G401.6 (cell line): Measurements from ENCODE around the gene ZNF423.
"Not testable (repeated sequence)": the region's sequence is repeated elsewhere in the genome, so short reads cannot be mapped to it uniquely, and the experiment has no call there.

Experiments used
- FAIRE-seq: peaks from 2 replicates; lab custom pipeline; 2012; peaks lifted over from hg19 to GRCh38; lab: Jason Lieb, UNC

ZNF423 gene

DNA sequence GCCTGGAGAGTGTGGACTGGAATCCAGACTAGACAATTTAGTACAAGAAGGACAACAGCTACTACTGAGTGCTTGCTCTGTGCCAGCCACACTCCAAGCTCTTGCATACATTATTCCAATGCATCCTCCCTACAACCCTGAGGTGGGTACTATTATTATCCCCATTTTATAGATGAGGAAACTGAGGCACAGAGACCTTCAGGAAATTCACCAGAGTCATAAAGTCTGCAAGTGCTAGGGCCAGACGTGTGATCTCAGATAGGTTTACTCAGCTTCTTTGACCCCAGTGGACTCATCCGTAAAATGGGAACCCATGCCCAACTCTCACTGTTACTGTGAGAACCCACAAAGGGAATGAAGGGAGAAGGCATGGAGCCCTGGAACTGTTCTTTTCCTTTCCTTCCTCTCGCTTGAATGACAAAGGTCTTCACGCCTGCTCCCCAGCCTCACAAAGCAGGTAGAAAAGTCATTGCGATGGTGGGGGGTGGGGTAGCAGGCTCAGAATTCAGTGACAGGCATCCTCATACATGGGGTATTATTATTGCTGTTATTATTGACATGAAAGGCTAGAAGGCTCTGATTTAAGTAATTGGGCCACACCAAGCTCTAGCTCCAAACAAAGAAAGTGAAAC lies 160.0 kb downstream of the ZNF423 start:
- FAIRE-seq, result no peak

DNA sequence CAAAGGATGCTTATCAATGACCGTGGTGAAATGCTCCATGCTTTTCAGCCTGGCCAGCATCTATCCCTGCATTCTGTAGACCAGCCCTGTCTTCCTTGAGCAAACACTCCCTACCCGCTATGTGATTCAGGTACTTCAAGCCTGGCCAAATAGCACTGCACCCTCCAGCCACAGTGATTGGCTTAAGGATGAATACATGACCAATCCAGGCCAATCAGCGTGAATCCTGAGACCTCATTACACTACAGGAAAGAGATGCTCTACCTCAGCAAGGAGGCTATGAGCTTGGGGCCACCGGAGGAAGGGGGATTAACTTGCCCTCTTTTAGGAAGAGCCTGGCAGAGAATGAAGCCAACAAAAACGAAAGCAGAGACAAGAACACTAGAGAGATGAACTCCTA lies 162.5 kb downstream of the ZNF423 start:
- no peak for FAIRE-seq

GRCh38 chr16:49690778-49691177 lies 165.1 kb downstream of the ZNF423 start:
- no peak for FAIRE-seq

DNA sequence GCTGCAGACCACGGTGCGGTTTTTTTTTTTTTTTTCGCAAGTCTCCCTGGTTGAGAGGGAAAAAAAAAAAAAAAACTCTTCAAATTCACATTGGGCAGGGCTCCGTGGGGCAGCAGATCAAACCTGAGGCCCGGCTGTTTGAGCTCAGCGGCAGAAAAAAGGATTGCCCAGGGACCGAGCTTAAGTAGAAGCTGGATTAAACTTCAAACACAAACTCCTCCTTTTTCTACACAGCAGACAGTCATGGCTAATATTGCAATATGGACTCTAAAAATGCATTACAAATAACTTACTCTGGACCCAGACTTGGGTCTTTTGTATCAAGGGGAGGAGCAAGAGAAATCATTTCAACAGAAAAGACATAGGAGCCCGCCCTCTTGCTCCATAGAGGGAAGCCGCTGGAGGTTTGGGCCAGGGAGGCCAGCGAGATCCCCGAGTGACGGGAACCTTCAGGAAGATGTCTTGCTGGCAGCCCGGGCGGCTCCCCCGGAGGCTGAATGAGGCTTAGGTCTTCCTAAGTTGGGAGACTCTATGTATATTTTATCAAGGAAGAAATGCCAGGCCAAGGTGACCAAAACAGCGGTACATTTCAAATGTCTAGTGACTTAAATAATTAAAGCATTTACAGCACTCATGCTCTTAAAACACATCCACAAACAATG lies 167.7 kb downstream of the ZNF423 start:
- no peak for FAIRE-seq

DNA sequence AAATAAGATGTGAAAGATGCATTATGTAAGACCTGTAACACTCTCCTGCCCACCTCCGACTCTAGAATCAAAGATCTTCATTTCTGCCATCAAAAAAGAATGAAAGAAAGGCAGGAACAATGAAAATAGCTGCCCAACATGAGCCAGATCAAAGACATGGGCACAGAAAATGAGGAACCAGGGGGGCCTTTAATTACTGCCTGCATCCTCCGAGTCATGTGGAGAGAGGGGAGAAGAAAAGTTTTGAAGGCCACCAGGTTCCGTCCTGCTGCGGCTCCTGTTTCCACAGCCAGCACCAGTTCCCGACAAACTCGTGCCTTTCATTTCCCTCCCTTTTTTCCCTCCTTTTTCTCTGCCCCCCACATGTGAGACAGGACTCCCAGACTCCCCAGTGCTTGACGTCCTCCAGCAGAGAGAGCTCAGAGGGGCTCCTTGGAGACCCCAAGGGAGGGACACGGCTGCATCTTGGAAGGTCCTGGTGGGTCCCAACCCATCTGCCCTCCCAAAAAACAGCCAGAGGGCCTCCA lies 168.4 kb downstream of the ZNF423 start:
- FAIRE-seq, result no peak

- FAIRE-seq, result no peak
Measured at GRCh38 chr16:49684696-49685095, 171.2 kb downstream of the ZNF423 start.

DNA sequence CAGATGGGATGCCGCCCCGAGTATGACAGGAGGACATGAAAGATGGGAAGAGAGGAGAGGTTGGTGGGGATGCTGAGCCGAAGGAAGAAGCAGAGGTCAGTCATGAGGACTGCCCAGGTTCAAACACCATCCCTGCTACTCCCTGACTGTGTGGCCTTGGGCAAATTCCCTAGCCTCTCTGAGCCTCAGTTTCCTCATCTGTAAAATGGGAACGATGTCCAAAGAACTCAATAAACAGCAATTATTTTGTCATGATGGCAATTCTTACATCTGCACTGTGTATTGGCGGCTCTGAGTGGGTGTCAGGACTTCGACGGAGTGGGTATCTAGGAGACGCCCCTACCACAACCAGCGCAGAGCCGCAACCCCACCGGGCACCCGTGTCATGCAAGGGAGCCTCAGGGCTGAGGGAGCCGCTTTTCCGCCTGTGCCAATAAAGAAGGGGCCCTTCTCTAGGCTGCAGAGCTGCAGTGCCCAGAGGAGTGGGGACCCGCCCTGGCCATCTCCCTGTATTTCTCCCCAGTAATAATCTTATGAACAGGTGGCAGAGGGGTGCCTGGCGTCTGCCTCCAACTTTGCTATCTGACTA lies 173.2 kb downstream of the ZNF423 start:
- no peak for FAIRE-seq

- FAIRE-seq, result no peak
Measured at GRCh38 chr16:49681217-49681883, 174.6 kb downstream of the ZNF423 start.

- no peak for FAIRE-seq
Measured at GRCh38 chr16:49679095-49679494, 176.8 kb downstream of the ZNF423 start.

- not testable (repeated sequence) for FAIRE-seq
Measured at GRCh38 chr16:49677661-49678060, 178.3 kb downstream of the ZNF423 start.

GRCh38 chr16:49675413-49675812 lies 180.5 kb downstream of the ZNF423 start:
- no peak for FAIRE-seq

- no peak for FAIRE-seq
Measured at GRCh38 chr16:49674990-49675389, 180.9 kb downstream of the ZNF423 start.

GRCh38 chr16:49674351-49674851 lies 181.5 kb downstream of the ZNF423 start:
- FAIRE-seq, result no peak

DNA sequence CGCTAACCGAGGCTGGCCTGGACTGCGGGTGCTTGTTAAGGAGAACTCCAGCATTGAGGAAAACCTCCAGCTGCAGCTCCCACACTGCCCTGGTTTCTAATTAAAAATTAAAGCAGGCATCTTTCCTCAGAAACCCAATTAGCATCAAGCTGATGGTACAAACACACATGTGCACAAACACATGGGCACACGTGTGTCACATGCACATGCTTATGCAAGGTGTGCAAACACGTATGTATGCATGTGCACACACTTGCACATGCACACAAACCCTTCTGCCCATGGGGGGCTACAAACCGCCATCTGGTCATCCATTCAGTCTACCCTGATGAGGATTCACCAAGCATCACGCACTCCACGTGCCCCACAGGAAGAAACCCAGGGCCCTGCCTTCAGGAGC lies 182.5 kb downstream of the ZNF423 start:
- FAIRE-seq, result no peak

GRCh38 chr16:49672753-49673152 lies 183.2 kb downstream of the ZNF423 start:
- no peak for FAIRE-seq

DNA sequence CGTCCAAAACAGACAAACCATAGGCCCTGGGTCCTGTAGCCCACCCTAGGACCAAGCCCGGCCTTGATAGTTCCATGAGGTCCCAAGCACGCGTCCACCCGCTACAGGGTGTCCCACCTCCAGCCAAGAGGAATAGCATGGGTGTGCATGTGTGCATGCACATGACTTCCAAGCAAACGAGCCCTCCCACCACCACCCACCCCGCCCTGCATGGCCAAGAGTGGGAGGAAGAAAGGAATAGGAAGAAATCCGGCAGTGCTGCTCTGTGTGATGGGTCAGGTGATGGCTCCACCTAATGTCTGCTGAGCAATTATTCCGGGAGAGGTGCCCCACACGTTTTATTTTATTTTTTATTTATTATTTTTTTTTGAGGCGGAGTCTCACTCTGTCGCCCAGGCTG lies 184.6 kb downstream of the ZNF423 start:
- FAIRE-seq, result no peak

GRCh38 chr16:49670627-49671026 lies 185.3 kb downstream of the ZNF423 start:
- no peak for FAIRE-seq

GRCh38 chr16:49665482-49666230 lies 190.3 kb downstream of the ZNF423 start:
- no peak for FAIRE-seq

DNA sequence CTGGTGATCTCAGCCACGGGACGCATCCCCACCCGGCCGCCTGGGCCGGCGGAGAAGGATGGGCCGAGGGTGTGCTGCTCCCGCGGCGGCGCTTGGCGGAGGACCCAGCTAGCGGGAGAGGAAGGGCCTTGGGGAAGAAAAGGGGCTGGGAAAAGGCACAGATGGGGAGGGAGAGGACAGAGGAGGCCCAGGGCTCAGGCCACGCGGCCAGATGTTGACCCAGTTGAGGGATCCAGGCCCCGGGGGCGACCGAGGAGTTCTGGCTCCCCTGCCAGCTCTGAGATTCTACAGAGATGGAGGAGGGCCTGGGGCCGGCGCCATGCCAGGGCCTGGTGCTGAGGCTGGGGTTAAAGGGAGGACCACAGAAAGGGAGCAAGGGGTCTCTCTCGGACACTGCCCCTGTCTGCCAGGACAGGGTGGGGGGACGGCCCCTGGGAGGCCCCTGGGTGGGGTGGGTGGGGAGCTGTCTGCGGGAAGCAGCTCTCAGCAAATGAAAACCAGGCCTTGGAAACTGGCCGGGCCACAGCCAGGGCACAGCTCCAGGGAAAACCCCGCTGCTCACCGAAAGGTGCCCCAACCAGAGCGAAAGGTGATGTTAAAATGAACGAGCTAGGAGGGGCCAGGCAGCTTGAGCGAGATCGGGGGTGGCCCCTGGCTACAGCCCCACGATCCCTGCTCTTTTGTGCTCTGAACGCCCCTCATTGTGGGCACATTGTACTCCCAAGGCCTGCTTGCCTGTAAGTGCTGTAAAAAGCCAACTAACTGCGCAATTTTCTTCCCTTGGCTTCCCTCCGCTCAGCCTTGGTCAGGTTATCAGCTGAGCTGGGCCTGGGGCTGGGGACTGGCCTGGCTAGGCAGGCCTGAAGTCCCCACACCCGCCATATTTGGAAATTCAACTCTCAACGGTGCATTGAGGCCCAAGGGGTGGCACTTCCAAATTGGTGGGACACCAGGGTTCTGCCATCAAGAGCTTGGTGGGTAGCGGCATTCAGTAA lies 191.4 kb downstream of the ZNF423 start:
- no peak for FAIRE-seq

- FAIRE-seq, result no peak
Measured at GRCh38 chr16:49663081-49664065, 192.5 kb downstream of the ZNF423 start.
